Frontal cortex (tissue), 4 donors: ENCODE measurements around the gene EN1. TPM values are rescaled to one million over a fixed set of nuclear protein-coding genes. Genes with fewer than 3 reads are reported as not detected.

ENCODE experiments used
- DNase-seq, 2 donors: peaks; one replicate each; pipeline ENCODE4 v3.0.0; 2012; ENCODE audit warnings: low spot score in 2 of 2
- FAIRE-seq: peaks from 2 replicates; lab custom pipeline; 2012; peaks lifted over from hg19 to GRCh38; lab: Jason Lieb, UNC
- total RNA-seq: library from RNA; depleted of rRNA; stranded (reverse); fragments of >200 nt; gene quantifications from one replicate; pipeline ENCODE4 v1.2.3, GENCODE V29; 2014
- donor health status: control.
- donor health status: control.
- donor health status: control.

The EN1 gene
- total RNA-seq, 1 donor from 2014 or later = not detected

GRCh38 chr2:118832071-118832790, 15.2 kb downstream of the EN1 start:
- no peak for FAIRE-seq

GRCh38 chr2:118830881-118831280, 16.6 kb downstream of the EN1 start:
- DNase-seq (no peak), FAIRE-seq (no peak)

More at GRCh38 chr2:118832071-118832790, 15.2 kb downstream of the EN1 start:
- DNase-seq = no peak

GRCh38 chr2:118830118-118830517, 17.3 kb downstream of the EN1 start:
- DNase-seq = no peak
- no peak for FAIRE-seq

GRCh38 chr2:118826093-118826492, 21.4 kb downstream of the EN1 start:
- FAIRE-seq = no peak

GRCh38 chr2:118823633-118824032, 23.8 kb downstream of the EN1 start:
- FAIRE-seq (no peak), DNase-seq (no peak)

More at GRCh38 chr2:118826093-118826492, 21.4 kb downstream of the EN1 start:
- no peak for DNase-seq

- no peak for DNase-seq
- no peak for FAIRE-seq
Measured at GRCh38 chr2:118822572-118822971, 24.9 kb downstream of the EN1 start.

- no peak for DNase-seq
- FAIRE-seq = no peak
Measured at GRCh38 chr2:118822015-118822414, 25.4 kb downstream of the EN1 start.

- FAIRE-seq (no peak), DNase-seq (no peak)
Measured at GRCh38 chr2:118817469-118817868, 30.0 kb downstream of the EN1 start.

GRCh38 chr2:118816669-118817068, 30.8 kb downstream of the EN1 start:
- DNase-seq (no peak), FAIRE-seq (no peak)

- no peak for FAIRE-seq
Measured at GRCh38 chr2:118815731-118816130, 31.7 kb downstream of the EN1 start.

GRCh38 chr2:118815314-118815713, 32.1 kb downstream of the EN1 start:
- FAIRE-seq = no peak
- DNase-seq = no peak

More at GRCh38 chr2:118815731-118816130, 31.7 kb downstream of the EN1 start:
- no peak for DNase-seq

GRCh38 chr2:118814368-118814767, 33.1 kb downstream of the EN1 start:
- DNase-seq = no peak
- no peak for FAIRE-seq

- FAIRE-seq = no peak
- DNase-seq = no peak
Measured at GRCh38 chr2:118813601-118814339, 33.7 kb downstream of the EN1 start.

GRCh38 chr2:118813111-118813510, 34.3 kb downstream of the EN1 start:
- FAIRE-seq (no peak), DNase-seq (no peak)

GRCh38 chr2:118812552-118812951, 34.9 kb downstream of the EN1 start:
- FAIRE-seq (no peak), DNase-seq (no peak)

GRCh38 chr2:118811514-118812115, 35.8 kb downstream of the EN1 start:
- FAIRE-seq (no peak), DNase-seq (no peak)

- FAIRE-seq (no peak), DNase-seq (no peak)
Measured at GRCh38 chr2:118810766-118811165, 36.7 kb downstream of the EN1 start.

GRCh38 chr2:118808429-118808809, 39.0 kb downstream of the EN1 start:
- FAIRE-seq (no peak), DNase-seq (peak in 1 of 2 donors; percentile 28)

GRCh38 chr2:118807668-118808428, 39.6 kb downstream of the EN1 start:
- no peak for FAIRE-seq
- no peak for DNase-seq
